ENCODE data around the gene GIT2. TPM values are rescaled to one million over a fixed set of nuclear protein-coding genes. Genes with fewer than 3 reads are reported as not detected.

Gene GIT2
- total and polyA plus RNA-seq, 2 experiments from 2014 or later = 15.8 to 20.9 TPM

- H3K9me3 Mint-ChIP-seq = no peaks in the 10 kb centered on the region
- Histone ChIP-seq H4K20me1 (replicated peaks; ENCODE audit: insufficient read depth) (peaks cover 9% of the 10 kb centered on the region; the same call in 1 of the 2 replicates), H3K4me2 (no peak overlapping the region)
Measured at GRCh38 chr12:110039085-110039807, 43.1 kb upstream of the GIT2 start.

More at GRCh38 chr12:110039085-110039807, 43.1 kb upstream of the GIT2 start:
- H3K9me2 ChIP-seq (ENCODE audit: insufficient read depth) = no peaks in the 10 kb centered on the region
- H3F3A ChIP-seq (replicated peaks; ENCODE audit: low read depth) = no peaks in the 10 kb centered on the region
- peak overlapping the region; percentile 44 for H3K27ac Mint-ChIP-seq
- DNase-seq (ENCODE audit: low spot score) (peak; percentile 27), ATAC-seq (peak; percentile 55)
- H3K27me3 Mint-ChIP-seq (ENCODE audit: insufficient read depth, low read depth, poor library complexity) = no peaks in the 10 kb centered on the region
- H3K4me1 Mint-ChIP-seq = peaks cover 21% of the 10 kb centered on the region
- peaks cover 7% of the 10 kb centered on the region for H3K36me3 Mint-ChIP-seq (ENCODE audit: low read depth)
- H2AFZ ChIP-seq = no peak overlapping the region
- H3K27ac ChIP-seq (ENCODE audit: low read depth) = peak overlapping the region; percentile 64; the same call in 1 of the 2 replicates
- no peak overlapping the region for H3K4me3 ChIP-seq
- H3K4me1 ChIP-seq (ENCODE audit: insufficient read depth) = peaks cover 7% of the 10 kb centered on the region; the same call in 1 of the 2 replicates
- H3K27me3 ChIP-seq (ENCODE audit: insufficient read depth) = no peaks in the 10 kb centered on the region
- no peaks in the 10 kb centered on the region; the same call in 1 of the 2 replicates for H3K36me3 ChIP-seq (ENCODE audit: insufficient read depth)
- peaks cover 13% of the 10 kb centered on the region; the same call in 1 of the 2 replicates for H3K79me2 ChIP-seq (replicated peaks; ENCODE audit: insufficient read depth)
- no peak overlapping the region for H3K4me3 Mint-ChIP-seq
- TF ChIP-seq POLR2AphosphoS5 (IDR thresholded peaks at IDR 0.05; ENCODE audit: low read depth) = no peak
- TF ChIP-seq, protein P1, sequence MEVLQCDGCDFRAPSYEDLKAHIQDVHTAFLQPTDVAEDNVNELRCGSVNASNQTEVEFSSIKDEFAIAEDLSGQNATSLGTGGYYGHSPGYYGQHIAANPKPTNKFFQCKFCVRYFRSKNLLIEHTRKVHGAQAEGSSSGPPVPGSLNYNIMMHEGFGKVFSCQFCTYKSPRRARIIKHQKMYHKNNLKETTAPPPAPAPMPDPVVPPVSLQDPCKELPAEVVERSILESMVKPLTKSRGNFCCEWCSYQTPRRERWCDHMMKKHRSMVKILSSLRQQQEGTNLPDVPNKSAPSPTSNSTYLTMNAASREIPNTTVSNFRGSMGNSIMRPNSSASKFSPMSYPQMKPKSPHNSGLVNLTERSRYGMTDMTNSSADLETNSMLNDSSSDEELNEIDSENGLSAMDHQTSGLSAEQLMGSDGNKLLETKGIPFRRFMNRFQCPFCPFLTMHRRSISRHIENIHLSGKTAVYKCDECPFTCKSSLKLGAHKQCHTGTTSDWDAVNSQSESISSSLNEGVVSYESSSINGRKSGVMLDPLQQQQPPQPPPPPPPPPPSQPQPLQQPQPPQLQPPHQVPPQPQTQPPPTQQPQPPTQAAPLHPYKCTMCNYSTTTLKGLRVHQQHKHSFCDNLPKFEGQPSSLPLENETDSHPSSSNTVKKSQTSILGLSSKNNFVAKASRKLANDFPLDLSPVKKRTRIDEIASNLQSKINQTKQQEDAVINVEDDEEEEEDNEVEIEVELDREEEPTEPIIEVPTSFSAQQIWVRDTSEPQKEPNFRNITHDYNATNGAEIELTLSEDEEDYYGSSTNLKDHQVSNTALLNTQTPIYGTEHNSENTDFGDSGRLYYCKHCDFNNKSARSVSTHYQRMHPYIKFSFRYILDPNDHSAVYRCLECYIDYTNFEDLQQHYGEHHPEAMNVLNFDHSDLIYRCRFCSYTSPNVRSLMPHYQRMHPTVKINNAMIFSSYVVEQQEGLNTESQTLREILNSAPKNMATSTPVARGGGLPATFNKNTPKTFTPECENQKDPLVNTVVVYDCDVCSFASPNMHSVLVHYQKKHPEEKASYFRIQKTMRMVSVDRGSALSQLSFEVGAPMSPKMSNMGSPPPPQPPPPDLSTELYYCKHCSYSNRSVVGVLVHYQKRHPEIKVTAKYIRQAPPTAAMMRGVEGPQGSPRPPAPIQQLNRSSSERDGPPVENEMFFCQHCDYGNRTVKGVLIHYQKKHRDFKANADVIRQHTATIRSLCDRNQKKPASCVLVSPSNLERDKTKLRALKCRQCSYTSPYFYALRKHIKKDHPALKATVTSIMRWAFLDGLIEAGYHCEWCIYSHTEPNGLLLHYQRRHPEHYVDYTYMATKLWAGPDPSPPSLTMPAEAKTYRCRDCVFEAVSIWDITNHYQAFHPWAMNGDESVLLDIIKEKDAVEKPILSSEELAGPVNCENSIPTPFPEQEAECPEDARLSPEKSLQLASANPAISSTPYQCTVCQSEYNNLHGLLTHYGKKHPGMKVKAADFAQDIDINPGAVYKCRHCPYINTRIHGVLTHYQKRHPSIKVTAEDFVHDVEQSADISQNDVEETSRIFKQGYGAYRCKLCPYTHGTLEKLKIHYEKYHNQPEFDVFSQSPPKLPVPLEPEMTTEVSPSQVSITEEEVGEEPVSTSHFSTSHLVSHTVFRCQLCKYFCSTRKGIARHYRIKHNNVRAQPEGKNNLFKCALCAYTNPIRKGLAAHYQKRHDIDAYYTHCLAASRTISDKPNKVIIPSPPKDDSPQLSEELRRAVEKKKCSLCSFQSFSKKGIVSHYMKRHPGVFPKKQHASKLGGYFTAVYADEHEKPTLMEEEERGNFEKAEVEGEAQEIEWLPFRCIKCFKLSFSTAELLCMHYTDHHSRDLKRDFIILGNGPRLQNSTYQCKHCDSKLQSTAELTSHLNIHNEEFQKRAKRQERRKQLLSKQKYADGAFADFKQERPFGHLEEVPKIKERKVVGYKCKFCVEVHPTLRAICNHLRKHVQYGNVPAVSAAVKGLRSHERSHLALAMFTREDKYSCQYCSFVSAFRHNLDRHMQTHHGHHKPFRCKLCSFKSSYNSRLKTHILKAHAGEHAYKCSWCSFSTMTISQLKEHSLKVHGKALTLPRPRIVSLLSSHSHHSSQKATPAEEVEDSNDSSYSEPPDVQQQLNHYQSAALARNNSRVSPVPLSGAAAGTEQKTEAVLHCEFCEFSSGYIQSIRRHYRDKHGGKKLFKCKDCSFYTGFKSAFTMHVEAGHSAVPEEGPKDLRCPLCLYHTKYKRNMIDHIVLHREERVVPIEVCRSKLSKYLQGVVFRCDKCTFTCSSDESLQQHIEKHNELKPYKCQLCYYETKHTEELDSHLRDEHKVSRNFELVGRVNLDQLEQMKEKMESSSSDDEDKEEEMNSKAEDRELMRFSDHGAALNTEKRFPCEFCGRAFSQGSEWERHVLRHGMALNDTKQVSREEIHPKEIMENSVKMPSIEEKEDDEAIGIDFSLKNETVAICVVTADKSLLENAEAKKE (CRISPR knock-in tag; IDR thresholded peaks at IDR 0.05) = no peak

All from GM23338 (cell line).